Measurements from ENCODE around the gene IFT122. TPM values are rescaled to one million over a fixed set of nuclear protein-coding genes. Genes with fewer than 3 reads are reported as not detected.
A peak's percentile ranks its signal among the peaks of the same experiment; 100 is the strongest.

IFT122 gene
- total RNA-seq, 1 experiment from 2014 or later: 30.0 TPM

DNA sequence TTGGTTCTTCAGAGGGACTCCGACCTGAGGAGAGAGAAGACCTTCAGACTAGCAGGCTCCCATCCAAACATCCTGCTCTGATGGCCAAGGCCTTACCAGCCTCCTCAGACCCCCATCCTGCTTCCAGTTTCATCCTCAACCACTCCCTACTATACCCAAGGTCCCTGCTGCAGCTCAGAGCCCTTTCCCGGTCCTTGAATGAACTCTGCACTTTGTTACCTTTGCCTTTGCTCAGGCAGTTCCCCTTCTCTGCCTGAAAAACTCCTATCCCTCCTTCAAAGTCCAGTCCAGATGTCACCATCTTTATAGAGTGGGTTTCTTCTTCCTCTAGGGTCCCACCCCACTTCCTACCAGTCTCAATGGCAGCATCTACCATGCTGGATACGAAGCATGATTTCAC lies 24.6 kb upstream of the IFT122 start:
- no peak overlapping the region for H3K27ac Mint-ChIP-seq (ENCODE audit: unreplicated experiment)
- H3K27me3 Mint-ChIP-seq (ENCODE audit: insufficient read depth, unreplicated experiment): no peaks in the 10 kb centered on the region
- H3K4me1 ChIP-seq: peaks cover 19% of the 10 kb centered on the region
- intact Hi-C loops (cut with micrococcal nuclease; ENCODE audit: unreplicated experiment): no loop called here
- CTCF ChIA-PET: no interaction called here
- H3K9me3 Mint-ChIP-seq (ENCODE audit: unreplicated experiment): no peaks in the 10 kb centered on the region
- no peak for TF ChIP-seq CTCF (IDR thresholded peaks at IDR 0.05; ENCODE audit: insufficient read depth in 1 of 2, low read depth in 1 of 2, low read length in 1 of 2, severe bottlenecking in 1 of 2, unreplicated experiment in 1 of 2)
- peaks cover 19% of the 10 kb centered on the region for H3K4me1 Mint-ChIP-seq (ENCODE audit: low read depth, unreplicated experiment)
- no peaks in the 10 kb centered on the region for H3K36me3 ChIP-seq (ENCODE audit: control insufficient read depth, insufficient read depth, low read length)
- POLR2A ChIA-PET: no interaction called here
- H3K9me3 ChIP-seq: no peaks in the 10 kb centered on the region
- H3K36me3 Mint-ChIP-seq (ENCODE audit: insufficient read depth, unreplicated experiment): no peaks in the 10 kb centered on the region
- H3K27me3 ChIP-seq (replicated peaks; ENCODE audit: control insufficient read depth, insufficient read depth, low read length): no peaks in the 10 kb centered on the region
- H3K4me3 Mint-ChIP-seq (ENCODE audit: unreplicated experiment): no peak overlapping the region
- no TSS peak for BruUV-seq (replicated peaks)
- no peak for DNase-seq
- H3K4me3 ChIP-seq (ENCODE audit: low read depth, low read length): no peak overlapping the region

GRCh38 chr3:129415830-129416229 lies 24.2 kb upstream of the IFT122 start:
- H3K4me3 ChIP-seq (ENCODE audit: low read depth, low read length): no peak overlapping the region
- no TSS peak for BruUV-seq (replicated peaks)
- ChIA-PET POLR2A (no interaction called here), CTCF (no interaction called here)
- H3K36me3 ChIP-seq (ENCODE audit: control insufficient read depth, insufficient read depth, low read length): no peaks in the 10 kb centered on the region
- H3K4me3 Mint-ChIP-seq (ENCODE audit: unreplicated experiment): no peak overlapping the region
- no peaks in the 10 kb centered on the region for H3K27me3 ChIP-seq (replicated peaks; ENCODE audit: control insufficient read depth, insufficient read depth, low read length)
- H3K27ac Mint-ChIP-seq (ENCODE audit: unreplicated experiment): no peak overlapping the region
- peaks cover 19% of the 10 kb centered on the region for H3K4me1 ChIP-seq
- H3K27me3 Mint-ChIP-seq (ENCODE audit: insufficient read depth, unreplicated experiment): no peaks in the 10 kb centered on the region
- peaks cover 19% of the 10 kb centered on the region for H3K4me1 Mint-ChIP-seq (ENCODE audit: low read depth, unreplicated experiment)
- no peaks in the 10 kb centered on the region for H3K36me3 Mint-ChIP-seq (ENCODE audit: insufficient read depth, unreplicated experiment)
- H3K9me3 ChIP-seq: no peaks in the 10 kb centered on the region
- H3K9me3 Mint-ChIP-seq (ENCODE audit: unreplicated experiment): no peaks in the 10 kb centered on the region
- DNase-seq: peak in 1 of 2 experiments; percentile 5
- intact Hi-C loops (cut with micrococcal nuclease; ENCODE audit: unreplicated experiment): no loop called here
- TF ChIP-seq CTCF (IDR thresholded peaks at IDR 0.05; ENCODE audit: insufficient read depth in 1 of 2, low read depth in 1 of 2, low read length in 1 of 2, severe bottlenecking in 1 of 2, unreplicated experiment in 1 of 2): no peak

DNA sequence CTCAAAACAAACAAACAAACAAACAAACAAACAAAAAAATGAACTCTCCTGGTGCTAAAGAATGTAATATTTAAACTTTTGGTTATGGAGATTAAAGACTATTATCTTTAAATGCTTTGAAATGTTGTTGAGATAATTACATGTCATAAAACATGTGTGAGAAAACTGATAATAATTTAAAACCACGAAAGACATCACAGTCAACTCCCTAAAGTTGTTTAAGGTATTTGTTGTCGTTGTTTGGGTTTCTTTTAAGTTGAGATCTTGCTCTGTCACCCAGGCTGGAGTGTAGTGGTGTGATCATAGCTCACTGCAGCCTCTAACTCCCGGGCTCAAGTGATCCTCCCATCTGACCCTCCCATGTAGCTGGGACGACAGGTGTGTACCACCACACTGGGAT lies 23.6 kb upstream of the IFT122 start:
- no TSS peak for BruUV-seq (replicated peaks)
- Mint-ChIP-seq H3K27me3 (ENCODE audit: insufficient read depth, unreplicated experiment) (no peaks in the 10 kb centered on the region), H3K27ac (ENCODE audit: unreplicated experiment) (no peak overlapping the region), H3K36me3 (ENCODE audit: insufficient read depth, unreplicated experiment) (no peaks in the 10 kb centered on the region), H3K4me1 (ENCODE audit: low read depth, unreplicated experiment) (peaks cover 19% of the 10 kb centered on the region), H3K9me3 (ENCODE audit: unreplicated experiment) (no peaks in the 10 kb centered on the region), H3K4me3 (ENCODE audit: unreplicated experiment) (no peak overlapping the region)
- intact Hi-C loops (cut with micrococcal nuclease; ENCODE audit: unreplicated experiment): no loop called here
- Histone ChIP-seq H3K9me3 (no peaks in the 10 kb centered on the region), H3K4me3 (ENCODE audit: low read depth, low read length) (no peak overlapping the region), H3K36me3 (ENCODE audit: control insufficient read depth, insufficient read depth, low read length) (no peaks in the 10 kb centered on the region), H3K27me3 (replicated peaks; ENCODE audit: control insufficient read depth, insufficient read depth, low read length) (no peaks in the 10 kb centered on the region), H3K4me1 (peaks cover 19% of the 10 kb centered on the region)
- CTCF ChIA-PET: interaction anchor here (0.6 kb wide), 1 partner anchor 9 kb away, joined by 3 read pairs; no protein-coding TSS in a partner anchor
- DNase-seq: no peak
- POLR2A ChIA-PET: no interaction called here
- TF ChIP-seq CTCF (IDR thresholded peaks at IDR 0.05; ENCODE audit: insufficient read depth in 1 of 2, low read depth in 1 of 2, low read length in 1 of 2, severe bottlenecking in 1 of 2, unreplicated experiment in 1 of 2): no peak
